ENCODE results near the gene RPL26. TPM values are rescaled to one million over a fixed set of nuclear protein-coding genes. Genes with fewer than 3 reads are reported as not detected.
A peak's percentile ranks its signal among the peaks of the same experiment; 100 is the strongest.
"Not testable (repeated sequence)": the region's sequence is repeated elsewhere in the genome, so short reads cannot be mapped to it uniquely, and the experiment has no call there.

Gene RPL26
- total RNA-seq, 2 donors from 2014 or later, result 1,618 to 2,343 TPM

- no peak overlapping the region for H3K4me3 ChIP-seq
- H3K4me1 ChIP-seq, result peaks cover 9 to 39% of the 10 kb centered on the region in 2 donors
Observed at GRCh38 chr17:8377422-8377821, 5.6 kb downstream of the RPL26 start.

GRCh38 chr17:8376271-8377067, 6.5 kb downstream of the RPL26 start, which contains the start of gene KRABD2:
Gene KRABD2 (minus strand): TSS chr17:8376704.
- H3K27me3 ChIP-seq, result no peaks in the 10 kb centered on the region
- peak; percentile 79 for DNase-seq (ENCODE audit: low spot score)
- peak within 1 kb of the TSS; percentile 80 to 94 for H3K27ac ChIP-seq
- peak; percentile 58 to 79 for TF ChIP-seq CTCF (IDR thresholded peaks at IDR 0.05)
- H3K4me1 ChIP-seq, result peaks cover 4 to 29% of the 10 kb centered on the region in 2 donors
- H3K9me3 ChIP-seq, result no peaks in the 10 kb centered on the region
- H3K4me3 ChIP-seq, result peak within 1 kb of the TSS; percentile 60 to 81
- H3K36me3 ChIP-seq, result peaks cover 47% of the 10 kb centered on the region

More at GRCh38 chr17:8377422-8377821, 5.6 kb downstream of the RPL26 start:
- no peak for DNase-seq (ENCODE audit: low spot score)
- Histone ChIP-seq H3K27ac (peak overlapping the region; percentile 80 to 94), H3K36me3 (peaks cover 53% of the 10 kb centered on the region), H3K9me3 (no peaks in the 10 kb centered on the region), H3K27me3 (no peaks in the 10 kb centered on the region)
- TF ChIP-seq CTCF (IDR thresholded peaks at IDR 0.05), result no peak

GRCh38 chr17:8375738-8376259, 7.2 kb downstream of the RPL26 start:
- Histone ChIP-seq H3K9me3 (no peaks in the 10 kb centered on the region), H3K4me3 (peak overlapping the region; percentile 60 to 81), H3K27ac (peak overlapping the region; percentile 80 to 94), H3K36me3 (peaks cover 40% of the 10 kb centered on the region), H3K4me1 (peaks cover 3 to 23% of the 10 kb centered on the region in 2 donors), H3K27me3 (no peaks in the 10 kb centered on the region)
- DNase-seq (ENCODE audit: low spot score), result no peak
- TF ChIP-seq CTCF (IDR thresholded peaks at IDR 0.05), result no peak

- H3K36me3 ChIP-seq, result peaks cover 39% of the 10 kb centered on the region
- not testable (repeated sequence) for H3K4me3 ChIP-seq; H3K27me3 ChIP-seq; H3K9me3 ChIP-seq; H3K27ac ChIP-seq; DNase-seq (ENCODE audit: low spot score)
- peaks cover 3 to 12% of the 10 kb centered on the region in 2 donors for H3K4me1 ChIP-seq
Observed at GRCh38 chr17:8373856-8374255, 9.1 kb downstream of the RPL26 start.

GRCh38 chr17:8372422-8372821, 10.6 kb downstream of the RPL26 start:
- no peak for TF ChIP-seq CTCF (IDR thresholded peaks at IDR 0.05)
- no peak overlapping the region for H3K4me3 ChIP-seq

GRCh38 chr17:8371786-8372185, 11.2 kb downstream of the RPL26 start:
- H3K27ac ChIP-seq, result no peak overlapping the region
- H3K9me3 ChIP-seq, result no peaks in the 10 kb centered on the region
- H3K27me3 ChIP-seq, result no peaks in the 10 kb centered on the region
- no peak for DNase-seq (ENCODE audit: low spot score)
- peaks cover 2 to 15% of the 10 kb centered on the region in 2 donors for H3K4me1 ChIP-seq
- no peak for TF ChIP-seq CTCF (IDR thresholded peaks at IDR 0.05)
- H3K4me3 ChIP-seq, result no peak overlapping the region
- peaks cover 22% of the 10 kb centered on the region for H3K36me3 ChIP-seq

More at GRCh38 chr17:8372422-8372821, 10.6 kb downstream of the RPL26 start:
- H3K27me3 ChIP-seq, result no peaks in the 10 kb centered on the region
- DNase-seq (ENCODE audit: low spot score), result no peak
- peaks cover 3 to 12% of the 10 kb centered on the region in 2 donors for H3K4me1 ChIP-seq
- peaks cover 28% of the 10 kb centered on the region for H3K36me3 ChIP-seq
- no peaks in the 10 kb centered on the region for H3K9me3 ChIP-seq
- no peak overlapping the region for H3K27ac ChIP-seq
